ENCODE results near the gene DCC.

- TF ChIP-seq, protein P1, sequence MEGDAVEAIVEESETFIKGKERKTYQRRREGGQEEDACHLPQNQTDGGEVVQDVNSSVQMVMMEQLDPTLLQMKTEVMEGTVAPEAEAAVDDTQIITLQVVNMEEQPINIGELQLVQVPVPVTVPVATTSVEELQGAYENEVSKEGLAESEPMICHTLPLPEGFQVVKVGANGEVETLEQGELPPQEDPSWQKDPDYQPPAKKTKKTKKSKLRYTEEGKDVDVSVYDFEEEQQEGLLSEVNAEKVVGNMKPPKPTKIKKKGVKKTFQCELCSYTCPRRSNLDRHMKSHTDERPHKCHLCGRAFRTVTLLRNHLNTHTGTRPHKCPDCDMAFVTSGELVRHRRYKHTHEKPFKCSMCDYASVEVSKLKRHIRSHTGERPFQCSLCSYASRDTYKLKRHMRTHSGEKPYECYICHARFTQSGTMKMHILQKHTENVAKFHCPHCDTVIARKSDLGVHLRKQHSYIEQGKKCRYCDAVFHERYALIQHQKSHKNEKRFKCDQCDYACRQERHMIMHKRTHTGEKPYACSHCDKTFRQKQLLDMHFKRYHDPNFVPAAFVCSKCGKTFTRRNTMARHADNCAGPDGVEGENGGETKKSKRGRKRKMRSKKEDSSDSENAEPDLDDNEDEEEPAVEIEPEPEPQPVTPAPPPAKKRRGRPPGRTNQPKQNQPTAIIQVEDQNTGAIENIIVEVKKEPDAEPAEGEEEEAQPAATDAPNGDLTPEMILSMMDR (IDR thresholded peaks at IDR 0.05; ENCODE audit: low read depth, low read length, poor library complexity, severe bottlenecking), result no peak
- TF ChIP-seq EZH2phosphoT487 (IDR thresholded peaks at IDR 0.05; ENCODE audit: borderline replicate concordance, low read length), result no peak
These were observed 812.5 kb downstream of the DCC start for GRCh38 chr18:53152476-53152875.
